Mucosa of rectum (tissue), 2 donors: ENCODE measurements around the gene XRCC4.
"Not testable (repeated sequence)": the region's sequence is repeated elsewhere in the genome, so short reads cannot be mapped to it uniquely, and the experiment has no call there.

Source experiments
- H3K27ac ChIP-seq, 2 donors: one replicate each; pipeline ENCODE4 v1.7.0; 2013; ENCODE audit warnings: inconsistent platforms in 2 of 2, low read depth in 2 of 2, low read length in 2 of 2
- H3K27me3 ChIP-seq, 2 donors: one replicate each; pipeline ENCODE4 v1.7.0; 2013; ENCODE audit warnings: low read length in 2 of 2; ENCODE audit not compliant: control insufficient read depth in 2 of 2, insufficient read depth in 2 of 2
- H3K36me3 ChIP-seq, 2 donors: one replicate each; pipeline ENCODE4 v1.7.0; 2013; ENCODE audit warnings: low read length in 2 of 2; ENCODE audit not compliant: control insufficient read depth in 2 of 2, insufficient read depth in 2 of 2
- H3K4me1 ChIP-seq, 2 donors: one replicate each; pipeline ENCODE4 v1.7.0; 2013; ENCODE audit warnings: low read length in 2 of 2, mild to moderate bottlenecking in 1 of 2; ENCODE audit not compliant: control insufficient read depth in 2 of 2, insufficient read depth in 2 of 2
- H3K4me3 ChIP-seq, 2 donors: one replicate each; pipeline ENCODE4 v1.7.0; 2013; ENCODE audit warnings: low read length in 2 of 2
- H3K9ac ChIP-seq, 2 donors: one replicate each; pipeline ENCODE4 v1.7.0; 2013; ENCODE audit warnings: low read length in 2 of 2, low read depth in 1 of 2, mild to moderate bottlenecking in 1 of 2
- H3K9me3 ChIP-seq, 2 donors: one replicate each; pipeline ENCODE4 v1.7.0; 2013; ENCODE audit warnings: low read length in 2 of 2; ENCODE audit not compliant: control insufficient read depth in 2 of 2
- donor health status: healthy.
- donor health status: Normal muscosa, but diverticular disease.

Gene XRCC4

DNA sequence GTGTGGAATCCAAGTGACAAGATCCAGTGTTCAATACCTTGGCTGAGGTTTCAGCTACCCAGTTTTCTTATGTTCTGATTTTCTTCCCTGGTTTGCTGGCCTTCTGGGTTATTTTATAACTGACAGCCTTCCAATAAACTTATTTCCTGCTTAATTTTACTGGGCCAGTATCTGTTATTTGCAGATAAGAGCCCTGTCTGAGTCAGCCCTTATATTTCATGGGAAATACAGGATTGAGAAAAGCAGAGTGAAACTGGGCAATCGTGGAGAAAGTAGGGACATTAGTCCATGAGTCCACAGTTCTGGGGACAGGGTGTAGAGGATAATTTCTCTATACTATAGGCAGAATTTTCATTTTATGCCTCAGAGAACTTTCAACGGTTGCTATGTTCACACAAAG, 32.4 kb upstream of the XRCC4 start:
- Histone ChIP-seq H3K4me1 (no peaks in the 10 kb centered on the region), H3K36me3 (no peaks in the 10 kb centered on the region), H3K27me3 (no peaks in the 10 kb centered on the region), H3K9me3 (no peaks in the 10 kb centered on the region), H3K9ac (no peak overlapping the region), H3K27ac (no peak overlapping the region), H3K4me3 (no peak overlapping the region)

DNA sequence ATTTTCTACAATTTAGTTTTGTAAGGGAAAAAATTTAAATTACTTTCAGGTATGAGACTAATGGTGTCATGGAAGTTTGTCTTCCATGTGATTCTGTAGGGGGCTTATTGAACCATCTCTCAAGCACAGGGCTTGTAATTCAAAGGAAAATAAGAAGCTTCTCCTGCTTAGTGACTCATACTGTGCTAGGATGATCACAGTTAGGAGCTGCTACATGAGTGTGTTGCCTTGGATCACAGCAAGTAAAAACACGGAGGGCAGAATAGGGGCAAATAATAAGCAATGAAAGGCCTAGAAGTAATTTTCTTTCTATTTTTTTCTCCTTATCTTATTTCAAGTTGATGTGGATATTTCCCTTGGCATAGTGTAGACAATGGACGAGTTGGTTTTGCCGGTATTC, 29.1 kb upstream of the XRCC4 start:
- Histone ChIP-seq H3K27me3 (no peaks in the 10 kb centered on the region), H3K4me1 (no peaks in the 10 kb centered on the region), H3K9ac (no peak overlapping the region), H3K9me3 (no peaks in the 10 kb centered on the region), H3K36me3 (peaks cover 0 to 3% of the 10 kb centered on the region in 2 donors), H3K27ac (no peak overlapping the region), H3K4me3 (no peak overlapping the region)

DNA sequence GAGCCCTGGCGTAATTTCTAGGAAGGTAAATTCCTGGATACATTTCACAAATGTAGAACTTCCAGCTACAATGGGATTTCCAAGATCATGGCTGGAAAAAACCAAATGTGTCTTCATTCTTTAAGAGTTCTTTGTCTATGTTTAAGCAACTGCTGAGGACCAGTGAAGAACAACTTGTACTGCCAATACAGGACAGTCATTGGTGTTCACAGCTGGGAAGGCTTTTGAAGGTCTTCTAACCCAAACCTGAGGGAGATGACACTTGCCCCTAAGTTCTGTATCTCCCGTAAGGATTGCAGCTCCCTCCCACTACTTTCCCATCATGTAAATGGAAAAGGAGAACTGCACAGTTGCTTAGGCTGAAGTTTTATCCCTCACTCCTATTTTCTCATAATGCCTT, 28.5 kb upstream of the XRCC4 start:
- no peak overlapping the region for H3K9ac ChIP-seq
- no peaks in the 10 kb centered on the region for H3K4me1 ChIP-seq
- H3K27ac ChIP-seq, result no peak overlapping the region
- no peak overlapping the region for H3K4me3 ChIP-seq
- peaks cover 0 to 3% of the 10 kb centered on the region in 2 donors for H3K36me3 ChIP-seq
- no peaks in the 10 kb centered on the region for H3K9me3 ChIP-seq
- no peaks in the 10 kb centered on the region for H3K27me3 ChIP-seq

DNA sequence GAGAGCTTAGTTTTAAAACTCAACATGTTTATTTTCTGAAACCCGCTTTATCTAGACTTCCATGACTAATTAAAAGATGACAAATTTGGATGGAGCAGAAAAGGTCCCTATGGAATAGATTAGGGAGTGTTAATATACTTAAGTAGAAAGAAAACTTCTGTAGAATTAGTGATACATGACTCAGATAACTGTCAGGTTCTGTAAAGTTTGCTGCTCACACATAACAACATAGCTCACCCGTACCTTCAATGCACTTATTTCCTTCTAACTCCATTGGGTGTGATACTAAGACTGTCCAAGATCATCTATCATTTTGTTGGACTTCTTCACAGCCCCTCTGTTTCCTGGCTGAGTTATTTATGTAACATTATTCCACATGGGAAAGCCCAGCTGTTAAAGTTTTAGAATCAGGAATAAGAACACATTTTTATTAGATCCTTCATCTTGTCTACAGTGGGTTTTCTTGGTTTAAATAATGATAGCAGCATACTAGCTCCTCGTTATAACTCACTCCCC, 27.9 kb upstream of the XRCC4 start:
- Histone ChIP-seq H3K9me3 (no peaks in the 10 kb centered on the region), H3K4me1 (no peaks in the 10 kb centered on the region), H3K4me3 (no peak overlapping the region), H3K9ac (no peak overlapping the region), H3K36me3 (peaks cover 0 to 7% of the 10 kb centered on the region in 2 donors), H3K27me3 (no peaks in the 10 kb centered on the region), H3K27ac (no peak overlapping the region)

DNA sequence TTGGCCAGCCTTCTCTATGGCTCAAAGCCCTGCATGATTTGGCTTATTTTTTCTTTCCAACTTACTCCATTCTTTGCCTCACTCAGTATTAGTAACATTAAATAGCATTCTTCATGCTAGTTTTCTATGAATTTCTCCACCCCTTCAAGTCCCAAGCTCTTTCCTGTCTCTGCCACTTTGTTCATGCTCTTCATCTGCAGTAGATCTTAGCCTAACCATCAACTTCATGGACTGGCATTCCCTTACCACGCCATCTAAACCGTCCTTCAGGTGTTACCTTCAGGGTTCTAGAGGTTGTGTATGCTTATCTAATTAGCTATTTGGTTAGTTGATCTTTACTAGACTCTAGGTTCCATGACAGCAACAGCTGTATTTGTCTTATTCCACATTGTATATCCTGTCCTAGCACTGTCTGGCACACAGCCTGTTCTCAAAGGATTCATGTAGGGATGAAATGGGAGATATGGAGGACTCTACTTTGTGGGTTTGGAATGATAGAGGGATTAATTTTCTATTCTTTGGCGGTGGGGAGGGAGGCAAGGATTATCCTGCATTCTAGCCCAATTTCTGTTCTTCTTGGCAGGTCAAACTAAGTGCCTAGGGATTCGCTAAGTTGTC, 26.5 kb upstream of the XRCC4 start:
- Histone ChIP-seq H3K9ac (no peak overlapping the region), H3K4me1 (no peaks in the 10 kb centered on the region), H3K4me3 (no peak overlapping the region), H3K9me3 (no peaks in the 10 kb centered on the region), H3K27me3 (no peaks in the 10 kb centered on the region), H3K27ac (no peak overlapping the region), H3K36me3 (peaks cover 0 to 7% of the 10 kb centered on the region in 2 donors)

DNA sequence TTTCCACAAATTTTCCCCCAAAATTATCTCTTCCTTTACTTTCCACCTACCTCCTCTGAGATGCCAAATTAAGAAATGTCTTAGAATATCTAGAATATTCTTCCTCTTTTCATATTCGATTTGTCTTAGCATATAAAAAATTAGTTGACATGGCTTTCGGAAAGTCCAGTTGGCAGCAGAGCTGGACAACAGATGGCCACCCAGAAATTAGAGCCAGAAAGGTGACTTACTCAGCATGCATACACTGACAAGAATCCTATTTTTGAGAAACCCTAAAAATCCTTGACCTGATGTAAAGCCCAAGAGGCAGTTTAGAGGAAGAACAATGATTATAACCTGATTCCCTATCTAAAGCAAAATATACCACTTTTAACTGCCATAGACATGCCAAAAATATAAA, 22.2 kb upstream of the XRCC4 start:
- Histone ChIP-seq H3K4me3 (no peak overlapping the region), H3K9ac (no peak overlapping the region), H3K27me3 (no peaks in the 10 kb centered on the region), H3K36me3 (peaks cover 0 to 16% of the 10 kb centered on the region in 2 donors), H3K9me3 (no peaks in the 10 kb centered on the region), H3K4me1 (no peaks in the 10 kb centered on the region), H3K27ac (no peak overlapping the region)

DNA sequence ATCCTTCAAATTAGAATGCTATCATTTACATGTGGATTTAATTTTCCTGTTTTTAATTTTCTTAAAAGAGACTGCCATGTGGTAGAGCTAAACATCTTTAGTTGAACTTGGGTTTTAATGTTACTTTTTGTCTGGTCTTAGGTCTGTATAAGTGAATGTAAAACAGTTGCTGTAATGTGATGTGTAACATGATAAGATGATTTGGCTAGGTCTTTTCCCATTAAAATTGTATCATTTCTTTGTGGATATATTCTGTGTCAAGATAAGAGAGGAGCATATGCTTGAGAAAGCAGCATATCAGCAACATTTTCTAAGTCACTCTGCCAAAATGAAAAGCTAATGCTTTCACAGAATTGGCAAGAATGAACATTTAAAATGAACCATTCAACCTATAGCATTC, 18.6 kb upstream of the XRCC4 start:
- no peaks in the 10 kb centered on the region for H3K9me3 ChIP-seq
- no peaks in the 10 kb centered on the region for H3K27me3 ChIP-seq
- peaks cover 2 to 20% of the 10 kb centered on the region in 2 donors for H3K36me3 ChIP-seq
- H3K4me3 ChIP-seq, result no peak overlapping the region
- H3K9ac ChIP-seq, result no peak overlapping the region
- no peaks in the 10 kb centered on the region for H3K4me1 ChIP-seq
- no peak overlapping the region for H3K27ac ChIP-seq

DNA sequence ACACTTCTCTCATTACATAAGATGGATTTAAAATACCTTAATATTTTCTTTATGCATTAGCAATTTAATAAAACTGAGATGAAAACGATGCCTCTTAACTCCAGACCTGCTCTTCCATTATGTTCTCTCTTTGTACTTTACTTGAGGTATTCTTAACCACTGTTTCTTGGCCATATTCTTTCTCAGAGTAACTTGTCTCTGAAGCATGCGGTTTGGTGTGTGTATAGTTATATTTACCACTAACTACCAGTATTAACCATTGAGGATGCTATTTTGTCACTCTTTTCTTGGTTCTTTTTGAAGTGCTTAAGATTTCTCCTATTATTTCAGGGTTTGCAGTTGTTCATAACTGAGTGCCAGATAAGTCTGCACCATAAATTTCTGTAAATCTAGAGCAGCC, 18.0 kb upstream of the XRCC4 start:
- Histone ChIP-seq H3K36me3 (peaks cover 2 to 18% of the 10 kb centered on the region in 2 donors), H3K4me3 (no peak overlapping the region), H3K4me1 (no peaks in the 10 kb centered on the region)

DNA sequence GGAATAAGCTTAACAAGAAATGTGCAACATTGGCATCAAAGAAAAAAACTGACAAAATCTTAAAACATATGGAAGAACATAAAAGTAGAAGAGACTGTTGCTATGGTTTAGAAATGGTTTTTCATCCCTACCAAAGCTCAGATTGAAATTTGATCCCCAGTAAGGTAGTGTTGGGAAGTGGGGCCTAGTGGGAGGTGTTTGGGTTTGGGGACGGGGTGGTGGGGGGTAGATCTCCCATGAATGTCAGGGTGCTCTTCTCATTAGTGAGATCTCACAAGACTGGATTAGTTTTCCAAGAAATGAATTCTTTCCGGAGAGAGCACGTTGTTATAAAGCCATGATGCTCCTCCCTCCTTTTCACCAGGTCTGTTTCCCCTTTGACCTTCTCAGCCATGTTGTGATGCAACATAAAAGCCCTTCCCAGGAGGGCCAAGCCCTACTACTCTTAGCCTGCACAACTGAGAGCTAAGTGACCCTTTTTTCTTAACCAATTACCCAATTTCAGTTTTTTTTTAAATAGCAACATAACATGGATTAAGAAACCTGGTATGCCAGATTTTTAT, 10.7 kb upstream of the XRCC4 start:
- Histone ChIP-seq H3K36me3 (peaks cover 2 to 7% of the 10 kb centered on the region in 2 donors), H3K9ac (no peak overlapping the region), H3K27ac (no peak overlapping the region), H3K27me3 (no peaks in the 10 kb centered on the region), H3K9me3 (no peaks in the 10 kb centered on the region), H3K4me1 (no peaks in the 10 kb centered on the region), H3K4me3 (no peak overlapping the region)

More for the DNA sequence above, 18.0 kb upstream of the XRCC4 start:
- Histone ChIP-seq H3K27me3 (no peaks in the 10 kb centered on the region), H3K27ac (no peak overlapping the region), H3K9me3 (no peaks in the 10 kb centered on the region), H3K9ac (no peak overlapping the region)

DNA sequence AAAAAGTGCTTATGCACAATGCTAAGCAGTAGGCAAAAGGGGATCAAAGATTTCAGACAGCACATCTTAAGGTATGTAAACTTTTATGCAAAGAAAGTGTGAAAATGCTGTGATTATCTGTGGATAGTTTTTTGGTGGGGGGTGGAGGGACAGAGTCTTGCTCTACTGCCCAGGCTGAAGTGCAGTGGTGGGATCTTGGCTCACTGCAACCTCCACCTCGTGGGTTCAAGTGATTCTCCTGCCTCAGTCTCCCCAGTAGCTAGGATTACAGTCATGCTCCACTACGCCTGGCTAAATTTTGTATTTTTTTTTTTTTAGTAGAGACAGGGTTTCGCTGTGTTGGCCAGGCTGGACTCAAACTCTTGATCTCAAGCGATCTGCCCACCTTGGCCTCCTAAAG, 10.0 kb upstream of the XRCC4 start:
- not testable (repeated sequence) for H3K9ac ChIP-seq, H3K27ac ChIP-seq, H3K4me1 ChIP-seq, H3K36me3 ChIP-seq, H3K27me3 ChIP-seq, H3K9me3 ChIP-seq, H3K4me3 ChIP-seq
